ENCODE results near the gene NME3. TPM values are rescaled to one million over a fixed set of nuclear protein-coding genes. Genes with fewer than 3 reads are reported as not detected.

NME3 gene
- total and polyA plus RNA-seq, 2 of the 13 experiments (the other 11 are each of a cell fraction or from before 2014, with no cell fraction given) = 10.4 to 15.9 TPM

GRCh38 chr16:1772908-1773702, 1.8 kb upstream of the NME3 start, which contains the start of gene MRPS34 (continued):
- peak; percentile 77 for TF ChIP-seq ZEB1 (IDR thresholded peaks at IDR 0.05; ENCODE audit: insufficient replicate concordance, low read depth)
- TF ChIP-seq CHD2 (IDR thresholded peaks at IDR 0.05; ENCODE audit: low read depth, low read length) = peak; percentile 21; the same call in 1 of the 2 replicates
- TF ChIP-seq, protein P1, sequence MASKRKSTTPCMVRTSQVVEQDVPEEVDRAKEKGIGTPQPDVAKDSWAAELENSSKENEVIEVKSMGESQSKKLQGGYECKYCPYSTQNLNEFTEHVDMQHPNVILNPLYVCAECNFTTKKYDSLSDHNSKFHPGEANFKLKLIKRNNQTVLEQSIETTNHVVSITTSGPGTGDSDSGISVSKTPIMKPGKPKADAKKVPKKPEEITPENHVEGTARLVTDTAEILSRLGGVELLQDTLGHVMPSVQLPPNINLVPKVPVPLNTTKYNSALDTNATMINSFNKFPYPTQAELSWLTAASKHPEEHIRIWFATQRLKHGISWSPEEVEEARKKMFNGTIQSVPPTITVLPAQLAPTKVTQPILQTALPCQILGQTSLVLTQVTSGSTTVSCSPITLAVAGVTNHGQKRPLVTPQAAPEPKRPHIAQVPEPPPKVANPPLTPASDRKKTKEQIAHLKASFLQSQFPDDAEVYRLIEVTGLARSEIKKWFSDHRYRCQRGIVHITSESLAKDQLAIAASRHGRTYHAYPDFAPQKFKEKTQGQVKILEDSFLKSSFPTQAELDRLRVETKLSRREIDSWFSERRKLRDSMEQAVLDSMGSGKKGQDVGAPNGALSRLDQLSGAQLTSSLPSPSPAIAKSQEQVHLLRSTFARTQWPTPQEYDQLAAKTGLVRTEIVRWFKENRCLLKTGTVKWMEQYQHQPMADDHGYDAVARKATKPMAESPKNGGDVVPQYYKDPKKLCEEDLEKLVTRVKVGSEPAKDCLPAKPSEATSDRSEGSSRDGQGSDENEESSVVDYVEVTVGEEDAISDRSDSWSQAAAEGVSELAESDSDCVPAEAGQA (IDR thresholded peaks at IDR 0.05; ENCODE audit: low read depth) = peak; percentile 78; the same call in 1 of the 2 replicates
- TF ChIP-seq, protein P1 (CRISPR knock-in tag; IDR thresholded peaks at IDR 0.05; ENCODE audit: borderline replicate concordance) = no peak
- TF ChIP-seq, protein P2, sequence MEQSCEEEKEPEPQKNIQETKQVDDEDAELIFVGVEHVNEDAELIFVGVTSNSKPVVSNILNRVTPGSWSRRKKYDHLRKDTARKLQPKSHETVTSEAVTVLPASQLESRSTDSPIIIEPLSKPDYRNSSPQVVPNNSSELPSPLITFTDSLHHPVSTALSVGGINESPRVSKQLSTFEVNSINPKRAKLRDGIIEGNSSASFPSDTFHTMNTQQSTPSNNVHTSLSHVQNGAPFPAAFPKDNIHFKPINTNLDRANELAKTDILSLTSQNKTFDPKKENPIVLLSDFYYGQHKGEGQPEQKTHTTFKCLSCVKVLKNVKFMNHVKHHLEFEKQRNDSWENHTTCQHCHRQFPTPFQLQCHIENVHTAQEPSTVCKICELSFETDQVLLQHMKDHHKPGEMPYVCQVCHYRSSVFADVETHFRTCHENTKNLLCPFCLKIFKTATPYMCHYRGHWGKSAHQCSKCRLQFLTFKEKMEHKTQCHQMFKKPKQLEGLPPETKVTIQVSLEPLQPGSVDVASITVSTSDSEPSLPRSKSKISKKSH (CRISPR knock-in tag; IDR thresholded peaks at IDR 0.05; ENCODE audit: borderline replicate concordance) = no peak
- no peak for TF ChIP-seq PITX1 (CRISPR knock-in tag; IDR thresholded peaks at IDR 0.05)
- peak; percentile 58 for TF ChIP-seq JUND (CRISPR knock-in tag; IDR thresholded peaks at IDR 0.05)
- TF ChIP-seq SMAD3 (CRISPR knock-in tag; IDR thresholded peaks at IDR 0.05) = peak; percentile 91
- TF ChIP-seq ZNF7 (CRISPR knock-in tag; IDR thresholded peaks at IDR 0.05) = peak; percentile 5; the same call in 1 of the 2 replicates
- TF ChIP-seq NRL (CRISPR knock-in tag; IDR thresholded peaks at IDR 0.05; ENCODE audit: borderline replicate concordance) = no peak
- TF ChIP-seq ELF3 (CRISPR knock-in tag; IDR thresholded peaks at IDR 0.05) = peak; percentile 51
- TF ChIP-seq ZNF749 (CRISPR knock-in tag; IDR thresholded peaks at IDR 0.05; ENCODE audit: borderline replicate concordance) = peak; percentile 79; the same call in 1 of the 2 replicates
- TF ChIP-seq ZNF512B (CRISPR knock-in tag; IDR thresholded peaks at IDR 0.05; ENCODE audit: borderline replicate concordance) = no peak
- no peak for TF ChIP-seq ZNF484 (CRISPR knock-in tag; IDR thresholded peaks at IDR 0.05; ENCODE audit: borderline replicate concordance, low read depth)
- TF ChIP-seq ZNF556 (CRISPR knock-in tag; IDR thresholded peaks at IDR 0.05; ENCODE audit: borderline replicate concordance) = peak; percentile 92
- peak; percentile 97 for TF ChIP-seq ZC3H13 (CRISPR knock-in tag; IDR thresholded peaks at IDR 0.05)
- no peak; the same call in 1 of the 2 replicates for TF ChIP-seq ZNF720 (CRISPR knock-in tag; IDR thresholded peaks at IDR 0.05)
- TF ChIP-seq GTF3A (CRISPR knock-in tag; conservative IDR thresholded peaks at IDR 0.05) = 0 out of 2 replicates have a peak, but pooled peaks have one; percentile 28

Measured in HepG2 (cell line).